ENCODE data around the gene SIT1.
A peak's percentile ranks its signal among the peaks of the same experiment; 100 is the strongest.

The SIT1 gene

DNA sequence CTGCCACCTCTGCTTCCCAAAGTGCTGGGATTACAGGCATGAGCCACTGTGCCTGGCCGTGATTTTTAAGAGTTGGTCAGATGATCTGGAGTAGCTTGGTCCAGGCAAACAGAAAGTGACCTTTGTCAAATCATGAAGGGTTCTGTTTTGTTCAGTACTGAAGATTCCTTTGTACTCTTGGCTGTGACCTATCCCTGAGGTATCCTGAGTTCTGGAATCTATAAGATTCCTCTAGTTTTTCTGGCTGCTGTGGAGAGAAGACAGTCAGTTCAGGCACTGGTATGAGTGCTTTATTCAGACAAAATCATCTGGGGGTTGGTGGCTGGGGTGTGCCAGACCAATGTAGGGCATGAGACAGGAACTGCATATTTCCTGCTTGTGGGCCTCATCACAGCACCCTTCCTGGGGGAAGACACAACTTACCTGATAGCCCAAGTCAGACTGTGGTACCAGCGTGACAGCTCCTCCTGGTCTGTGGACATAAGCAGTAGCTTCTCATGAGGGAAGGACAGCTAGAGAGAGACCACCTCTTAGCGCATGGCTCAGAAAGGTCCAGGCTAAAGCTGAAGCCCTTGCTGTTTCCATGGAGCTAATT lies 11.1 kb upstream of the SIT1 start (continued):
- TF ChIP-seq, protein P1, sequence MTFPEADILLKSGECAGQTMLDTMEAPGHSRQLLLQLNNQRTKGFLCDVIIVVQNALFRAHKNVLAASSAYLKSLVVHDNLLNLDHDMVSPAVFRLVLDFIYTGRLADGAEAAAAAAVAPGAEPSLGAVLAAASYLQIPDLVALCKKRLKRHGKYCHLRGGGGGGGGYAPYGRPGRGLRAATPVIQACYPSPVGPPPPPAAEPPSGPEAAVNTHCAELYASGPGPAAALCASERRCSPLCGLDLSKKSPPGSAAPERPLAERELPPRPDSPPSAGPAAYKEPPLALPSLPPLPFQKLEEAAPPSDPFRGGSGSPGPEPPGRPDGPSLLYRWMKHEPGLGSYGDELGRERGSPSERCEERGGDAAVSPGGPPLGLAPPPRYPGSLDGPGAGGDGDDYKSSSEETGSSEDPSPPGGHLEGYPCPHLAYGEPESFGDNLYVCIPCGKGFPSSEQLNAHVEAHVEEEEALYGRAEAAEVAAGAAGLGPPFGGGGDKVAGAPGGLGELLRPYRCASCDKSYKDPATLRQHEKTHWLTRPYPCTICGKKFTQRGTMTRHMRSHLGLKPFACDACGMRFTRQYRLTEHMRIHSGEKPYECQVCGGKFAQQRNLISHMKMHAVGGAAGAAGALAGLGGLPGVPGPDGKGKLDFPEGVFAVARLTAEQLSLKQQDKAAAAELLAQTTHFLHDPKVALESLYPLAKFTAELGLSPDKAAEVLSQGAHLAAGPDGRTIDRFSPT (tag by site-specific recombination; IDR thresholded peaks at IDR 0.05): no peak
- TF ChIP-seq ZFP41 (tag by site-specific recombination; IDR thresholded peaks at IDR 0.05; ENCODE audit: borderline replicate concordance): no peak
- TF ChIP-seq, protein P2, sequence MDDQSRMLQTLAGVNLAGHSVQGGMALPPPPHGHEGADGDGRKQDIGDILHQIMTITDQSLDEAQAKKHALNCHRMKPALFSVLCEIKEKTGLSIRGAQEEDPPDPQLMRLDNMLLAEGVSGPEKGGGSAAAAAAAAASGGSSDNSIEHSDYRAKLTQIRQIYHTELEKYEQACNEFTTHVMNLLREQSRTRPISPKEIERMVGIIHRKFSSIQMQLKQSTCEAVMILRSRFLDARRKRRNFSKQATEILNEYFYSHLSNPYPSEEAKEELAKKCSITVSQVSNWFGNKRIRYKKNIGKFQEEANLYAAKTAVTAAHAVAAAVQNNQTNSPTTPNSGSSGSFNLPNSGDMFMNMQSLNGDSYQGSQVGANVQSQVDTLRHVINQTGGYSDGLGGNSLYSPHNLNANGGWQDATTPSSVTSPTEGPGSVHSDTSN (CRISPR knock-in tag; IDR thresholded peaks at IDR 0.05): no peak
- TF ChIP-seq ZNF423 (tag by site-specific recombination; IDR thresholded peaks at IDR 0.05): no peak

DNA sequence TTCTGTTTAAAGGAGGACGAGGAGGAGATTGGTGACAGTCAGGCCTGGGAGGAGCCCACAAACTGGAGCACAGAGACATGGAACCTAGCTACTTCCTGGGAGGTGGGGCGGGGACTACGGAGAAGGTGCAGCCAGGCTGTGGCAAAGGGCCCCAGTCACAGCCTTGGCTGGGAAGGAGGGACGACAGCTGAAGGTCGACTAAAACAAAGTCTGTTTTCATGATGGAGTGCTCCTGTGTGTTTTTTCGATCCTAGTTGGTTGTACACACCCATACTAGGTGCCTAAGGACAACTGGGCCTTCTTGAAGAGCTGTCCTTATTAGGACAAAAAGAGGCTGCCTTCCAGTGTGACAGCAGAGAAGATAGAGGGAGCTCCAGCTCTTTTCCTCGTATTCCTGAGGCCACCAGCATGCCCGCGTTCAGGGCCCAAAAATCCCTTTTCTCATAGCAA lies 10.3 kb upstream of the SIT1 start:
- Histone ChIP-seq H3K27ac (ENCODE audit: extremely low read depth, low read depth, low read length) (no peak overlapping the region; the same call in 1 of the 2 replicates), H3K4me3 (ENCODE audit: low read depth, low read length) (no peak overlapping the region), H3K4me1 (ENCODE audit: control insufficient read depth, insufficient read depth, low read length) (peaks cover 8% of the 10 kb centered on the region; the same call in 1 of the 2 replicates), H3K9me3 (ENCODE audit: control insufficient read depth, insufficient read depth, low read depth, low read length) (no peaks in the 10 kb centered on the region), H3K36me3 (ENCODE audit: control insufficient read depth in 2 of 2, insufficient read depth in 1 of 2, low read length in 2 of 2) (peaks cover 5 to 40% of the 10 kb centered on the region in 2 experiments)
- ChIA-PET POLR2A (interaction anchor here (0.6 to 3.0 kb wide), 8 partner anchors 14 to 545 kb away, joined by 3 to 23 read pairs (median 4); partner anchors contain the start of genes ATOSB, CREB3 and TLN1), CTCF (interaction anchor here (0.6 to 14.5 kb wide), 15 partner anchors 12 to 1038 kb away, joined by 3 to 157 read pairs (median 4); partner anchors contain the start of genes CREB3, TLN1 and TPM2)
- TF ChIP-seq ZNF292 (tag by site-specific recombination; IDR thresholded peaks at IDR 0.05; ENCODE audit: borderline replicate concordance, low read depth) (no peak), SP7 (tag by site-specific recombination; IDR thresholded peaks at IDR 0.05) (no peak), ZNF621 (tag by site-specific recombination; IDR thresholded peaks at IDR 0.05) (no peak), ZNF426 (tag by site-specific recombination; IDR thresholded peaks at IDR 0.05) (no peak), KLF10 (tag by site-specific recombination; IDR thresholded peaks at IDR 0.05) (no peak), ZNF670 (tag by site-specific recombination; IDR thresholded peaks at IDR 0.05; ENCODE audit: low read depth) (no peak), TCF7L2 (IDR thresholded peaks at IDR 0.05; ENCODE audit: borderline replicate concordance, low read depth, low read length) (no peak), ZNF394 (tag by site-specific recombination; IDR thresholded peaks at IDR 0.05; ENCODE audit: borderline replicate concordance) (no peak), ZBTB7A (tag by site-specific recombination; IDR thresholded peaks at IDR 0.05; ENCODE audit: low read depth) (no peak), ZXDB (tag by site-specific recombination; IDR thresholded peaks at IDR 0.05) (no peak), ZFP41 (tag by site-specific recombination; IDR thresholded peaks at IDR 0.05; ENCODE audit: borderline replicate concordance) (no peak), ZNF747 (tag by site-specific recombination; IDR thresholded peaks at IDR 0.05) (no peak), ZNF654 (tag by site-specific recombination; IDR thresholded peaks at IDR 0.05; ENCODE audit: low read depth) (peak; percentile 36; the same call in 1 of the 2 replicates), ZNF701 (tag by site-specific recombination; IDR thresholded peaks at IDR 0.05) (no peak), ZNF366 (tag by site-specific recombination; conservative IDR thresholded peaks at IDR 0.05) (0 out of 2 replicates have a peak, but pooled peaks have one; percentile 20), ZBTB17 (tag by site-specific recombination; IDR thresholded peaks at IDR 0.05) (peak; percentile 14; the same call in 1 of the 2 replicates), ZNF561 (tag by site-specific recombination; IDR thresholded peaks at IDR 0.05; ENCODE audit: borderline replicate concordance) (no peak), ZNF16 (tag by site-specific recombination; IDR thresholded peaks at IDR 0.05; ENCODE audit: low read depth) (no peak)
- TF ChIP-seq, protein P3, sequence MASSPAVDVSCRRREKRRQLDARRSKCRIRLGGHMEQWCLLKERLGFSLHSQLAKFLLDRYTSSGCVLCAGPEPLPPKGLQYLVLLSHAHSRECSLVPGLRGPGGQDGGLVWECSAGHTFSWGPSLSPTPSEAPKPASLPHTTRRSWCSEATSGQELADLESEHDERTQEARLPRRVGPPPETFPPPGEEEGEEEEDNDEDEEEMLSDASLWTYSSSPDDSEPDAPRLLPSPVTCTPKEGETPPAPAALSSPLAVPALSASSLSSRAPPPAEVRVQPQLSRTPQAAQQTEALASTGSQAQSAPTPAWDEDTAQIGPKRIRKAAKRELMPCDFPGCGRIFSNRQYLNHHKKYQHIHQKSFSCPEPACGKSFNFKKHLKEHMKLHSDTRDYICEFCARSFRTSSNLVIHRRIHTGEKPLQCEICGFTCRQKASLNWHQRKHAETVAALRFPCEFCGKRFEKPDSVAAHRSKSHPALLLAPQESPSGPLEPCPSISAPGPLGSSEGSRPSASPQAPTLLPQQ (tag by site-specific recombination; IDR thresholded peaks at IDR 0.05): no peak
- TF ChIP-seq, protein P4, sequence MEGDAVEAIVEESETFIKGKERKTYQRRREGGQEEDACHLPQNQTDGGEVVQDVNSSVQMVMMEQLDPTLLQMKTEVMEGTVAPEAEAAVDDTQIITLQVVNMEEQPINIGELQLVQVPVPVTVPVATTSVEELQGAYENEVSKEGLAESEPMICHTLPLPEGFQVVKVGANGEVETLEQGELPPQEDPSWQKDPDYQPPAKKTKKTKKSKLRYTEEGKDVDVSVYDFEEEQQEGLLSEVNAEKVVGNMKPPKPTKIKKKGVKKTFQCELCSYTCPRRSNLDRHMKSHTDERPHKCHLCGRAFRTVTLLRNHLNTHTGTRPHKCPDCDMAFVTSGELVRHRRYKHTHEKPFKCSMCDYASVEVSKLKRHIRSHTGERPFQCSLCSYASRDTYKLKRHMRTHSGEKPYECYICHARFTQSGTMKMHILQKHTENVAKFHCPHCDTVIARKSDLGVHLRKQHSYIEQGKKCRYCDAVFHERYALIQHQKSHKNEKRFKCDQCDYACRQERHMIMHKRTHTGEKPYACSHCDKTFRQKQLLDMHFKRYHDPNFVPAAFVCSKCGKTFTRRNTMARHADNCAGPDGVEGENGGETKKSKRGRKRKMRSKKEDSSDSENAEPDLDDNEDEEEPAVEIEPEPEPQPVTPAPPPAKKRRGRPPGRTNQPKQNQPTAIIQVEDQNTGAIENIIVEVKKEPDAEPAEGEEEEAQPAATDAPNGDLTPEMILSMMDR (tag by site-specific recombination; IDR thresholded peaks at IDR 0.05): peak; percentile 20; the same call in 1 of the 2 replicates
